GM23248 (cell line): ENCODE data around the gene USP9X.

Experiments used
- EZH2 ChIP-seq: fragments of 200-600 bp; sonication (generic); IDR thresholded peaks from 2 replicates; pipeline ENCODE4 v1.6.1; 2018; ENCODE audit warnings: antibody characterized with exemption, mild to moderate bottlenecking; ENCODE audit not compliant: insufficient read depth, poor library complexity, severe bottlenecking
- EZH2phosphoT487 ChIP-seq: fragments of 200-600 bp; sonication (generic); IDR thresholded peaks from 2 replicates; pipeline ENCODE4 v1.6.1; 2018; ENCODE audit warnings: antibody characterized with exemption, moderate library complexity, mild to moderate bottlenecking, low read depth; ENCODE audit not compliant: insufficient read depth

- TF ChIP-seq EZH2 (no peak), EZH2phosphoT487 (no peak)
These were observed 5.5 kb downstream of the USP9X start for GRCh38 chrX:41090568-41091238.
